Keratinocyte (primary cell): ENCODE measurements around the gene DGKD. TPM values are rescaled to one million over a fixed set of nuclear protein-coding genes. Genes with fewer than 3 reads are reported as not detected.

Source experiments
- DNase-seq: peaks from one replicate; pipeline ENCODE4 v3.0.0-alpha.2; 2011; ENCODE audit warnings: low read depth, missing footprints, low spot score
- FAIRE-seq: peaks from 2 replicates; lab custom pipeline; 2011; peaks lifted over from hg19 to GRCh38; lab: Jason Lieb, UNC
- H2AFZ ChIP-seq: 2 replicates; pipeline ENCODE4 v1.6.0; 2012; ENCODE audit warnings: low read length, control low read depth, inconsistent platforms; ENCODE audit not compliant: control insufficient read depth
- H3K27ac ChIP-seq: 2 replicates; pipeline ENCODE4 v1.5.1; 2011; ENCODE audit warnings: low read length; ENCODE audit not compliant: control insufficient read depth, insufficient read depth
- H3K27me3 ChIP-seq: 3 replicates; pipeline ENCODE4 v1.6.0; 2011; ENCODE audit warnings: low read length; ENCODE audit not compliant: control insufficient read depth, insufficient read depth; ENCODE audit errors: extremely low read depth
- H3K36me3 ChIP-seq, 2 experiments: 2 replicates in 1 of 2; 3 replicates in 1 of 2; pipeline ENCODE4 v1.5.1; 2011; ENCODE audit warnings: low read length in 2 of 2, mild to moderate bottlenecking in 1 of 2; ENCODE audit not compliant: control insufficient read depth in 2 of 2, insufficient read depth in 2 of 2; ENCODE audit errors: extremely low read depth in 1 of 2
- H3K4me1 ChIP-seq: 3 replicates; pipeline ENCODE4 v1.5.1; 2011; ENCODE audit warnings: low read length; ENCODE audit not compliant: control insufficient read depth, insufficient read depth; ENCODE audit errors: extremely low read depth
- H3K4me2 ChIP-seq: 3 replicates; pipeline ENCODE4 v1.6.0; 2011; ENCODE audit warnings: low read depth, low read length; ENCODE audit not compliant: control insufficient read depth, insufficient read depth; ENCODE audit errors: extremely low read depth
- H3K4me3 ChIP-seq, 3 experiments: fragments of 200-600 bp in 1 of 3; sonication (generic) in 1 of 3; 2 replicates in 2 of 3; 3 replicates in 1 of 3; pipeline ENCODE4 v1.5.1; 2011 to 2016; ENCODE audit warnings: low read length in 3 of 3, mild to moderate bottlenecking in 3 of 3, control low read depth in 2 of 3, inconsistent platforms in 1 of 3, low read depth in 1 of 3, mixed read lengths in 1 of 3, mixed run types in 1 of 3, moderate library complexity in 1 of 3; ENCODE audit not compliant: control insufficient read depth in 2 of 3, insufficient read depth in 2 of 3; ENCODE audit errors: extremely low read depth in 1 of 3
- H3K79me2 ChIP-seq: 2 replicates; pipeline ENCODE4 v1.6.0; 2012; ENCODE audit warnings: low read length; ENCODE audit not compliant: control insufficient read depth, insufficient read depth
- H3K9ac ChIP-seq: 3 replicates; pipeline ENCODE4 v1.6.0; 2011; ENCODE audit warnings: low read length; ENCODE audit not compliant: control insufficient read depth, insufficient read depth; ENCODE audit errors: extremely low read depth
- H3K9me1 ChIP-seq: 3 replicates; pipeline ENCODE4 v1.6.0; 2011; ENCODE audit warnings: low read length; ENCODE audit not compliant: control insufficient read depth, insufficient read depth; ENCODE audit errors: extremely low read depth
- H3K9me3 ChIP-seq: 2 replicates; pipeline ENCODE4 v1.5.1; 2012; ENCODE audit warnings: low read depth, low read length; ENCODE audit not compliant: control insufficient read depth
- H4K20me1 ChIP-seq: 3 replicates; pipeline ENCODE4 v1.6.0; 2011; ENCODE audit warnings: low read length; ENCODE audit not compliant: control insufficient read depth, insufficient read depth; ENCODE audit errors: extremely low read depth
- CTCF ChIP-seq, 3 experiments: IDR thresholded peaks in 1 of 3; conservative IDR thresholded peaks in 1 of 3; optimal IDR thresholded peaks in 1 of 3; 2 replicates in 2 of 3; 3 replicates in 1 of 3; pipeline versions ENCODE3 to v1.5.1; 2011; ENCODE audit warnings: low read length in 3 of 3, mild to moderate bottlenecking in 3 of 3, moderate library complexity in 2 of 3, control low read depth in 1 of 3, inconsistent platforms in 1 of 3; ENCODE audit not compliant: insufficient read depth in 2 of 3; ENCODE audit errors: extremely low read depth in 1 of 3
- EZH2 ChIP-seq: IDR thresholded peaks from one replicate; pipeline ENCODE4 v1.6.1; 2012; ENCODE audit warnings: inconsistent platforms, mild to moderate bottlenecking, low read length, moderate library complexity
- dilution Hi-C: fragments of 300-500 bp; cut with MboI; formaldehyde crosslinking; loops from one replicate; pipeline ENCODE4 v1.7.0; 2020; ENCODE audit warnings: low sequenced_read_pairs; ENCODE audit not compliant: extremely low pct_ligation_motif_present
- polyA plus RNA-seq, 5 experiments: library from polyadenylated mRNA; depleted of rRNA in 3 of 5; stranded (reverse) in 3 of 5; stranded (forward) in 1 of 5; unstranded in 1 of 5; fragments of >200 nt; gene quantifications; 1 replicate in 1 of 5; 2 replicates in 3 of 5; 3 replicates in 1 of 5; pipeline versions ENCODE4 v1.2.1 to v1.2.3, GENCODE V29; 2011 to 2012; ENCODE audit warnings: missing spikeins in 2 of 5, low read depth in 1 of 5, low replicate concordance in 1 of 5

DGKD gene
- polyA plus RNA-seq, 1 donor (not counting 4 experiments of a cell fraction or from before 2014, with no cell fraction given) = 6.1 TPM

- TF ChIP-seq CTCF (optimal IDR thresholded peaks at IDR 0.05 in 1 of 3, IDR thresholded peaks at IDR 0.05 in 1 of 3, conservative IDR thresholded peaks at IDR 0.05 in 1 of 3; ENCODE audit: extremely low read depth in 1 of 3, insufficient read depth in 2 of 3, low read length in 3 of 3) (no peak), EZH2 (no peak)
- no peak for FAIRE-seq
- no peaks in the 10 kb centered on the region for H3K9me3 ChIP-seq
Measured at GRCh38 chr2:233464056-233464455, 109.8 kb downstream of the DGKD start.

GRCh38 chr2:233464531-233465240 is 110.4 kb downstream of the DGKD start:
- TF ChIP-seq EZH2 (no peak), CTCF (optimal IDR thresholded peaks at IDR 0.05 in 1 of 3, IDR thresholded peaks at IDR 0.05 in 1 of 3, conservative IDR thresholded peaks at IDR 0.05 in 1 of 3; ENCODE audit: extremely low read depth in 1 of 3, insufficient read depth in 2 of 3, low read length in 3 of 3) (no peak)
- no peak overlapping the region for H3K27ac ChIP-seq

More at GRCh38 chr2:233464056-233464455, 109.8 kb downstream of the DGKD start:
- H4K20me1 ChIP-seq = no peaks in the 10 kb centered on the region
- H3K4me1 ChIP-seq = no peaks in the 10 kb centered on the region
- H3K9me1 ChIP-seq = no peaks in the 10 kb centered on the region
- no peak overlapping the region for H3K4me3 ChIP-seq
- H3K4me2 ChIP-seq = no peak overlapping the region
- H3K36me3 ChIP-seq = peaks cover 11 to 24% of the 10 kb centered on the region in 2 experiments
- no peak overlapping the region for H3K9ac ChIP-seq
- dilution Hi-C loops = no loop called here
- no peak overlapping the region for H3K27ac ChIP-seq
- DNase-seq = no peak
- no peaks in the 10 kb centered on the region for H3K27me3 ChIP-seq
- H3K79me2 ChIP-seq = no peaks in the 10 kb centered on the region
- no peak overlapping the region for H2AFZ ChIP-seq

More at GRCh38 chr2:233464531-233465240, 110.4 kb downstream of the DGKD start:
- no peaks in the 10 kb centered on the region for H3K9me3 ChIP-seq
- no peak overlapping the region for H3K4me3 ChIP-seq
- dilution Hi-C loops = no loop called here
- FAIRE-seq (no peak), DNase-seq (no peak)
- no peak overlapping the region for H2AFZ ChIP-seq
- no peaks in the 10 kb centered on the region for H4K20me1 ChIP-seq
- no peak overlapping the region for H3K4me2 ChIP-seq
- H3K36me3 ChIP-seq = peaks cover 9 to 24% of the 10 kb centered on the region in 2 experiments
- H3K4me1 ChIP-seq = no peaks in the 10 kb centered on the region
- H3K9me1 ChIP-seq = no peaks in the 10 kb centered on the region
- no peaks in the 10 kb centered on the region for H3K27me3 ChIP-seq
- H3K9ac ChIP-seq = no peak overlapping the region
- H3K79me2 ChIP-seq = no peaks in the 10 kb centered on the region
